ENCODE results near the gene SLC2A11.

SLC2A11 gene

GRCh38 chr22:23831781-23832180 lies 25.9 kb upstream of the SLC2A11 start:
- DNase-seq (ENCODE audit: low read depth in 2 of 3, low spot score in 2 of 3), result no peak

- DNase-seq (ENCODE audit: low read depth in 2 of 3, low spot score in 2 of 3), result no peak
Measured at GRCh38 chr22:23832226-23833016, 25.3 kb upstream of the SLC2A11 start.

- DNase-seq (ENCODE audit: low read depth in 2 of 3, low spot score in 2 of 3), result no peak
Measured at GRCh38 chr22:23833017-23833751, 24.5 kb upstream of the SLC2A11 start.

GRCh38 chr22:23833911-23834317 lies 23.8 kb upstream of the SLC2A11 start:
- DNase-seq (ENCODE audit: low read depth in 2 of 3, low spot score in 2 of 3), result no peak

- DNase-seq (ENCODE audit: low read depth in 2 of 3, low spot score in 2 of 3), result no peak
Measured at GRCh38 chr22:23834406-23834792, 23.3 kb upstream of the SLC2A11 start.

GRCh38 chr22:23834793-23835483 lies 22.7 kb upstream of the SLC2A11 start:
- DNase-seq (ENCODE audit: low read depth in 2 of 3, low spot score in 2 of 3), result no peak

- DNase-seq (ENCODE audit: low read depth in 2 of 3, low spot score in 2 of 3), result no peak
Measured at GRCh38 chr22:23835484-23836144, 22.1 kb upstream of the SLC2A11 start.

GRCh38 chr22:23836281-23836680 lies 21.4 kb upstream of the SLC2A11 start:
- no peak for DNase-seq (ENCODE audit: low read depth in 2 of 3, low spot score in 2 of 3)

GRCh38 chr22:23836692-23837495 lies 20.8 kb upstream of the SLC2A11 start:
- DNase-seq (ENCODE audit: low read depth in 2 of 3, low spot score in 2 of 3), result no peak

- DNase-seq (ENCODE audit: low read depth in 2 of 3, low spot score in 2 of 3), result no peak
Measured at GRCh38 chr22:23837496-23837859, 20.2 kb upstream of the SLC2A11 start.

- no peak for DNase-seq (ENCODE audit: low read depth in 2 of 3, low spot score in 2 of 3)
Measured at GRCh38 chr22:23837911-23838680, 19.6 kb upstream of the SLC2A11 start.

GRCh38 chr22:23838681-23839468 lies 18.8 kb upstream of the SLC2A11 start, which contains the start of gene DERL3:
TSS of gene DERL3 (minus strand) at chr22:23839006. CDS start at chr22:23838987, 19 bp downstream.
- peak; percentile 88 to 97 (median 91) for DNase-seq (ENCODE audit: low read depth in 2 of 3, low spot score in 2 of 3)

GRCh38 chr22:23840026-23840425 lies 17.6 kb upstream of the SLC2A11 start:
- no peak for DNase-seq (ENCODE audit: low read depth in 2 of 3, low spot score in 2 of 3)

GRCh38 chr22:23841292-23841691 lies 16.4 kb upstream of the SLC2A11 start:
- no peak for DNase-seq (ENCODE audit: low read depth in 2 of 3, low spot score in 2 of 3)

GRCh38 chr22:23841736-23842445 lies 15.8 kb upstream of the SLC2A11 start:
- DNase-seq (ENCODE audit: low read depth in 2 of 3, low spot score in 2 of 3), result no peak

GRCh38 chr22:23842599-23842998 lies 15.1 kb upstream of the SLC2A11 start:
- DNase-seq (ENCODE audit: low read depth in 2 of 3, low spot score in 2 of 3), result no peak

- no peak for DNase-seq (ENCODE audit: low read depth in 2 of 3, low spot score in 2 of 3)
Measured at GRCh38 chr22:23844739-23845202, 12.9 kb upstream of the SLC2A11 start.
